ENCODE data around the gene RRBP1. TPM values are rescaled to one million over a fixed set of nuclear protein-coding genes. Genes with fewer than 3 reads are reported as not detected.

The RRBP1 gene
- total RNA-seq, 1 donor from 2014 or later = 65.0 TPM

DNA sequence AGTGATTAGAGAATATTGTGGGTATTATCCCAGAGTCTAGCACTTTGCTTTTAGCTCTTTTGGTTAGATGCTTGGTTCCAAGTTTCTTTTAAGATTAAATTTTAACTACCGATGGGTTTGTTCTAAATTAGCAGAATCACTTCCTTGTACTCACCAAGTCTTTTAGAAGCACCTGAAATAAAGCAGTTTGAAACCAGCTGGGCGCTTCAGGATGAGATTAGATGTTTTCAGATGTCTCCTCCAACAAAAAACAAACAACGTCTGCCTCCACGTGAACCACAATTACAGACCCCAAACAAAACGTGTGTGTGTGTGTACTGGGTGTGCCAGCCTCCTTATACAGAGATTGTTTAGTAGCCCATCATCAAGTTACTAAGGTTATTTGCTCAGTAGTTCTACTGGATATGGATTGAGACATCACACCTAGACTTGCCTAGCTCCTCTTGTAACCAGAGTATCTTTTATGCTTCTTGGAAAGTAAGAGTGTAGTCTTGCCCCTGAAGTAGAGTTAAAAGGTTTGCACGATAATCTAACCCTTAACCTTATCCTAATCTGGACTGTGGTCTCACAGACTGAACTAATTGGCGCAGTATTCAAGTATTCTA, 109.9 kb downstream of the RRBP1 start:
- no peaks in the 10 kb centered on the region for H3K27me3 ChIP-seq (ENCODE audit: control insufficient read depth, insufficient read depth, low read length)
- peaks cover 4% of the 10 kb centered on the region for H3K36me3 ChIP-seq (ENCODE audit: control insufficient read depth, insufficient read depth, low read length)
- peak overlapping the region; percentile 99 for H3K4me3 ChIP-seq (ENCODE audit: low read depth, low read length)
- TF ChIP-seq, protein P1, sequence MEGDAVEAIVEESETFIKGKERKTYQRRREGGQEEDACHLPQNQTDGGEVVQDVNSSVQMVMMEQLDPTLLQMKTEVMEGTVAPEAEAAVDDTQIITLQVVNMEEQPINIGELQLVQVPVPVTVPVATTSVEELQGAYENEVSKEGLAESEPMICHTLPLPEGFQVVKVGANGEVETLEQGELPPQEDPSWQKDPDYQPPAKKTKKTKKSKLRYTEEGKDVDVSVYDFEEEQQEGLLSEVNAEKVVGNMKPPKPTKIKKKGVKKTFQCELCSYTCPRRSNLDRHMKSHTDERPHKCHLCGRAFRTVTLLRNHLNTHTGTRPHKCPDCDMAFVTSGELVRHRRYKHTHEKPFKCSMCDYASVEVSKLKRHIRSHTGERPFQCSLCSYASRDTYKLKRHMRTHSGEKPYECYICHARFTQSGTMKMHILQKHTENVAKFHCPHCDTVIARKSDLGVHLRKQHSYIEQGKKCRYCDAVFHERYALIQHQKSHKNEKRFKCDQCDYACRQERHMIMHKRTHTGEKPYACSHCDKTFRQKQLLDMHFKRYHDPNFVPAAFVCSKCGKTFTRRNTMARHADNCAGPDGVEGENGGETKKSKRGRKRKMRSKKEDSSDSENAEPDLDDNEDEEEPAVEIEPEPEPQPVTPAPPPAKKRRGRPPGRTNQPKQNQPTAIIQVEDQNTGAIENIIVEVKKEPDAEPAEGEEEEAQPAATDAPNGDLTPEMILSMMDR (IDR thresholded peaks at IDR 0.05; ENCODE audit: insufficient read depth, low read length, severe bottlenecking) = no peak
- FAIRE-seq = no peak
- DNase-seq (ENCODE audit: low read depth) = peak; percentile 59

DNA sequence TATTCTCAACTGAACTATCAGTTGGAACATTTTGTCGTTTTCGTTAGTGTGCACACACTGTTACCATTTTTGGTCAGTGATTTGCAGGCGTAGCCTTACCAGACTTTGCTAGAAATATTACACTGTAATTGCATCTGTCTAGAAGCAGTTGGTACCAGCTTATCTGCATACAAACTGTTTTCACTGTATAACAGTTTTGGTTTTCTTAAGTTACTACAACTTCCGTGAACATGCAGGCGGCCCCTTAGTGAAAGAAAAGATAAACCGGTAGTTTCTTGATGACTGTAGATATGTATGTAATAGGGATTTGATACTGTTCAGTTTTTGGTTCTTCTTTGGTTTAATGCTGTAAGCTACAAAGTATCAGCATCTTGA, 110.9 kb downstream of the RRBP1 start:
- no peak for FAIRE-seq

GRCh38 chr20:17570347-17571152, 111.5 kb downstream of the RRBP1 start:
- no peak for FAIRE-seq
- Histone ChIP-seq H3K36me3 (ENCODE audit: control insufficient read depth, insufficient read depth, low read length) (peaks cover 4% of the 10 kb centered on the region), H3K27me3 (ENCODE audit: control insufficient read depth, insufficient read depth, low read length) (no peaks in the 10 kb centered on the region), H3K4me3 (ENCODE audit: low read depth, low read length) (peak overlapping the region; percentile 99)
- TF ChIP-seq, protein P1 (IDR thresholded peaks at IDR 0.05; ENCODE audit: insufficient read depth, low read length, severe bottlenecking) = no peak
- DNase-seq (ENCODE audit: low read depth) = no peak

More for the DNA sequence above, 110.9 kb downstream of the RRBP1 start:
- Histone ChIP-seq H3K4me3 (ENCODE audit: low read depth, low read length) (peak overlapping the region; percentile 99), H3K36me3 (ENCODE audit: control insufficient read depth, insufficient read depth, low read length) (peaks cover 4% of the 10 kb centered on the region), H3K27me3 (ENCODE audit: control insufficient read depth, insufficient read depth, low read length) (no peaks in the 10 kb centered on the region)
- TF ChIP-seq, protein P1 (IDR thresholded peaks at IDR 0.05; ENCODE audit: insufficient read depth, low read length, severe bottlenecking) = no peak
- DNase-seq (ENCODE audit: low read depth) = no peak

DNA sequence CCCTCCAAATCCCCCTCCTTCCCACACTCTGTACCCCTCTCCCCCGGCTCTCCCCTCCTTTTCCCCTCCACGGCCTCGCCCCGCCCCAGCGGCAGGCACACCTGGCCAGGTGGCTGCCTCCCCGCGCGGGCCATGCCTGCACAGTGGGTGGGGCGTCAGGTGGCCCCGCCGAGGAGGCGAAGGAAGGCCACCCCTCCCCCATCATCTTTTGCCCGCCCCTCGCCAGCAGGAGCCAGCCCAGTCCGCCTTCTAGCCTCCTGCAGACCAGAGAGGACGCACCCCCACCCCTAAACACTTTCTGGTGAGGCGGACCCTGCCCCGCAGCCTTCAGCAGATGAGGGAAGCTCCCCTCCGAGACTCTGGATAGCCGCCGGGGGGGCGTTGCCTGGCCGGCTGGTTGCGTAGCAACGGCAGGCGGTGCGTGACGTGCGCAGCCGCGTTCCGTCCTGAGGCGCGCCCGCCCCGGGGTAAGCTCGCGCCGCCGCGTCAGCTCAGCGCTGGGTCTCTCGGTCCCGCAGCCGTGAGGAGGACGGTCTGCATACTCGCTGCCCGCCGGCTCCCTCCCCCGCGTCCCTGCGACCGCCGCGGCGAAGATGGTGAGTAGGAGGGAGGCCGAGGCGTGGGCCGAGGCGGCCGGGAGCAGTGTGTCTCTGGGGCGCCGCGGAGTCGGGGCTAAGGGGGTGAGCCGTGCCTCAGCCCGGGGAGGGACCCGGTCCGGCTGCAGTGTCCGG, 112.3 kb downstream of the RRBP1 start, which contains the start of gene DSTN:
Gene DSTN, plus strand, starts transcription at position 460 of the 731 bp plus-strand sequence. Its CDS starts 134 bp downstream, at position 594.
- no peaks in the 10 kb centered on the region for H3K27me3 ChIP-seq (ENCODE audit: control insufficient read depth, insufficient read depth, low read length)
- FAIRE-seq (no peak), DNase-seq (ENCODE audit: low read depth) (peak; percentile 84)
- peaks cover 4% of the 10 kb centered on the region for H3K36me3 ChIP-seq (ENCODE audit: control insufficient read depth, insufficient read depth, low read length)
- TF ChIP-seq, protein P1 (IDR thresholded peaks at IDR 0.05; ENCODE audit: insufficient read depth, low read length, severe bottlenecking) = no peak
- H3K4me3 ChIP-seq (ENCODE audit: low read depth, low read length) = peak within 1 kb of the TSS; percentile 99

- DNase-seq (ENCODE audit: low read depth) (peak; percentile 96), FAIRE-seq (no peak)
- peaks cover 1% of the 10 kb centered on the region for H3K36me3 ChIP-seq (ENCODE audit: control insufficient read depth, insufficient read depth, low read length)
- no peaks in the 10 kb centered on the region for H3K27me3 ChIP-seq (ENCODE audit: control insufficient read depth, insufficient read depth, low read length)
- H3K4me3 ChIP-seq (ENCODE audit: low read depth, low read length) = peak overlapping the region; percentile 99
- TF ChIP-seq, protein P1 (IDR thresholded peaks at IDR 0.05; ENCODE audit: insufficient read depth, low read length, severe bottlenecking) = no peak
These were observed 113.0 kb downstream of the RRBP1 start for GRCh38 chr20:17568972-17569521.
